GM21737 (cell line): ENCODE data around the gene CYS1.
"Not testable (repeated sequence)": the region's sequence is repeated elsewhere in the genome, so short reads cannot be mapped to it uniquely, and the experiment has no call there.

ENCODE experiments used
- ATAC-seq: cut with Tn5 transposase; IDR thresholded peaks from one replicate; pipeline ENCODE4 v1.9.1; 2021; ENCODE audit warnings: mild to moderate bottlenecking, moderate library complexity; ENCODE audit not compliant: unreplicated experiment

CYS1 gene

DNA sequence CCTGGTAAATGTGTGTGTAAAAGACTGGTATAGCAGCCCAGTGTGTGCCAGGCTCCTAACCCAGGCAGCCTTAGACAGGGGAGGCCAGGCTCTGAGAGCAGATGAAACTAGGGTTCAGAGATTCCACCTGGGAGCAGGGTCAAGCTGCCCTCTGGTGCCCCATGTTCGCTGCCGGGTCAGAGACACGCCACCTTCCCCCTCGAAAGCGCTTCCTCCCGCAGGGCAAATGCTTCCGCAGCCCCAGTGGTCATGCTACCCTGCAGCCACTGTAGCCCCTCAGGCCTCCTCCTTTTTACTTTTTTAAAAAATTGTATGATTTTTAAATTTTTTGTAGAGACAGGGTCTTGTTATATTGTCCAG lies 47.5 kb downstream of the CYS1 start:
- ATAC-seq, result no peak

DNA sequence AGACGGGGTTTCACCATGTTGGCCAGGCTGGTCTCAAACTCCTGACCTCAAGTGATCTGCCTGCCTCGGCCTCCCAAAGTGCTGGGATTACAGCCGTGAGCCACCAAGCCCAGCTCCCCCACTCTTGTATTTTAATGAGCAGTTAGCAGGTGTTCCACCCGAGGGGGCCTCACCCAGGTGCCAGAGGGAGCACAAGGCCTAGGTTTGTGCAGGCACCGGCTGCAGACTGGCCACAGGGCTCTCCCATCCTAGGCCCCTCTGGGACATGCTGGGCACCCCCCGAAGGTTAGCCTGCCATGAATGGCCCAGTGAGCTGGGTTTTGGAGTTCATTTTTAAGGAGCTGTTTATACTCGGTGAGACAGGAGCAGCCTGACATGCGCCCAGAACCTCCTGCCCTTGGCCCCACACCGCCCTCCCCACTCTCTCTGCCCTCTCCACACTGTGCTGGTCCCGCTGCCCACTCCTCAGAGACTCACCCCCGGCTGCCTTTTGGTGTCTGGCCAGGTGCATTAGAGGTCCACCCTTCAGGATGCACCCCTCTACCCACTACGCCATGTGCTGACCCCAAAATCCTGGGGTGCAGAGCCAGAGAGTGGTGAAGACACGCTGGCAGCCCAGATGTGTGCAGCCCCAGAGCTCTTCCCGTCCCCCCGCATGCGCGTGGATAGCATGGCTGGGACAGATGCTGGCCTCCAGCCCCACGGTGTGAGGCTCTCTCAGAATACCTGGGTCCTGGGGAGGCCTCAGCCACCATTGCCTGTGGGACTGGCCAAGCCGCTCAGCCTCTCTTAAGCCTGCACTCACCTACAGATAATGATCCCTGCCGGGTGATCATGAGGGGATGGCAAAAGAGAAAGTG lies 48.1 kb downstream of the CYS1 start:
- ATAC-seq, result no peak

DNA sequence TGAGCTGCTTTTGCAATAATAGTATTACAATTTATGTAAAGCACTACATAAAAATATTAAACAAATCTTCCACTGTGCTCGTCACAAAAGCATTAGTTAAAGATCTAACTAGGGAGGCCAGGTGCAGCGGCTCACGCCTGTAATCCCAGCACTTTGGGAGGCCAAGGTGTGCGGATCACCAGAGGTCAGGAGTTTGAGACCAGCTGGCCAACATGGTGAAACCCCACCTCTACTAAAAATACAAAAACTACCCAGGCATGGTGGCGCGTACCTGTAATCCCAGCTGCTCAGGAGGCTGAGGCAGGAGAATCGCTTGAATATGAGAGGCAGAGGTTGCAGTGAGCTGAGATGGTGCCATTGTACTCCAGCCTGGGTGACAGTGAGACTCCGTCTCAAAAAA lies 49.4 kb downstream of the CYS1 start:
- ATAC-seq, result not testable (repeated sequence)

DNA sequence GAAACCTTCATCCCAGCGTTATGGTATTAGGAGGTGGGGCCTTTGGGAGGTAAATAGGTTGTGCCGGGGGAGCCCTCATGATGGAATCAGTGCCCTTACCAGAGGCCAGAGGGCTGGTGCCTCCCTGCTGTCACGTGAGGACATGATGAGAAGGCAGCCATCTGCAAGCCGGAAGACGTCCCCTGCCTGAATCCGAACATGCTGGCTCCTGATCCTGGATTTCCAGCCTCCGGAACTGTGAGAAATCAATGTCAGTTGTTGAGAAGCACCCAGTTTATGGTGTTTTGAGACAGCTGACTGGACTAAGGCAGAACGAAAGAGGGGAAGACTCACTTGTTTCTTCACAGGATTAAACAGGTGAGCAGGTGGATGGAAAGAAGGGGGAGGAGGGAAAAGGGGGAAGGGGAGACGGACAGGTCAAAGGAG lies 49.9 kb downstream of the CYS1 start:
- ATAC-seq, result no peak

DNA sequence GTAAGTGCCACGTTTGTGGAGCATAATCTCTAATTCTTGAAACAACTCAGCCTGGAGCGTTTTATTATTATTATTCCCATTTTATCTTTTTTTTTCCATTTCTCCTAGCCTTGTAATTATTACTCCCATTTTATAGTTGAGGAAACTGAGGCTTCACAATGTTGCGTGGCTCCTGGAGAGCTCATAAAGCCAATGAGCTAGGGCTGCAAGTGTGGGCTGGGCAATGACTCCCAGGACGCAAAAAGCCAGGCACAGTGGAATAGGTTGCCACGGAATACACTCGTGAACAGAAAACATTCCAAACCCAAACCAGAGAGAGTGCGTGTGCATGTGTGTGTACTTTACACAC lies 50.4 kb downstream of the CYS1 start:
- no peak for ATAC-seq

DNA sequence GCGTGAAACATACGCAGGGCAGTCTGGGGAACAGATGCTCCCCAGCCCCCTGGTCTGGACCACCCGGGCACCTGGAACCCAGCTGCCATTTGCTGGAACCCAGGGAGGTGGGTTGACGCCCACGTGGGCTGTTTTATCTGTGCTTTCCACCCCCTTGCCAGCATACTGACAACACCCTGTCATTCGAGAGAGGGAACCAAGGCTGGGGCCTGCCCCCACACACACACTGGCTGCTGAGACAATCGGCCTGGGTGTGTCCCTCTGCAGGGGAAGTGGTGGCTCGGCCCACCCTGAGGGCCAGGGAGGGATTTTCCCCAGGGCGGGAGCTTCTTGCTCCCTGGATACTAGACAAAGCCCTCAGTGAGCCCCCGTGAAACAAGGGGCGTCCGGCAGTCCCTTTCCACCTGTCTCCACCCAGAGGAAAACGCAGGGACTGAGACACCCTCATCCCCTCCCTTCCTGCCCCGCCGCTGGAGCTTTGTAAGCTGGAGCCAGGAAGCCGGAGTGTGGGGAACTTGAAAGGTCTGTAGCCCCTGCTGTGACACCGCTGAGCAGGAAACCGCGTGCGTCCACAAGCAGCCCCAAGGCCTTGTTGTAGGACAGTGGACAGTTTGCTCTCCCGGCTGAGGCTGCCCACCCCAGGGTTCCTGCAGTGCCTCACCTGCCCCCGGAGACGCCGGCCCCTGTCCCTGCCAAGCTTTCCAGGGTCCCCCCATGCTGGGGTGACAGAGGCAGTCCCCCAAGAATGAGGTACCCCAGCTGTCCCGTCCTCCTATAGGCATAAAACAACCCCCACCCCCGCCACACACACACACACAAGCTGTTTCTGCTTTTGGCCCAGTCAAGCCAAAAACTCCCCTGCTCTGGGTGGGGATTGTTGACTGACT lies 51.0 kb downstream of the CYS1 start:
- ATAC-seq, result peak; percentile 65

DNA sequence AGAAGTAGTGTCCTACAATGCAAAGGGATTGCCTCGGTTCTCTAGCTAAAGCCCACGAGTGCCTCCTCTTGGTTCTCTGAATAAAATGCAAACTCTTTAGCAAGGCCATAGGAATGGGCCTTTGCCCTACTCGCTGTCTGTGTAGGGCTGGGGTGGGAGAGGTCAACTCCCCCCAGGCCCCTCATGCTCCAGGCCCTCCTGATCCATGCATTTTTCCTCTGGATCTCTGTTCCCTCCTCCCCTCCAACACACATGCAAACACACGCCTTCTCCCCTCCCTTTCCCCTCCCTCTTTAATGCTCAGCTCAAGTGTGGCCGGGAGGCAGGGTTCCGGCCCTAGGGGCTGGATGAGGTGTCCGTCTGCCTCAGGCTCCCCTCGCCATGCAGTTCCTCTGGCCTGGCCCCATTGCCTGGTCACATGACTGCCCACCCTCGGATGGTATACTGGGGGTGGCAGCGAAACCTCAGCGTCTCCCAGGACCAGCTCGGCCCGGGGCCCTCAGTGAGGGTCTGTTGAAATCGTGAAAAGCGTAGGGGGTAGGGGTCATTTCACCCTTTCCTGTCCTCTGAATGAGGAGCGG lies 51.7 kb downstream of the CYS1 start:
- ATAC-seq, result no peak

DNA sequence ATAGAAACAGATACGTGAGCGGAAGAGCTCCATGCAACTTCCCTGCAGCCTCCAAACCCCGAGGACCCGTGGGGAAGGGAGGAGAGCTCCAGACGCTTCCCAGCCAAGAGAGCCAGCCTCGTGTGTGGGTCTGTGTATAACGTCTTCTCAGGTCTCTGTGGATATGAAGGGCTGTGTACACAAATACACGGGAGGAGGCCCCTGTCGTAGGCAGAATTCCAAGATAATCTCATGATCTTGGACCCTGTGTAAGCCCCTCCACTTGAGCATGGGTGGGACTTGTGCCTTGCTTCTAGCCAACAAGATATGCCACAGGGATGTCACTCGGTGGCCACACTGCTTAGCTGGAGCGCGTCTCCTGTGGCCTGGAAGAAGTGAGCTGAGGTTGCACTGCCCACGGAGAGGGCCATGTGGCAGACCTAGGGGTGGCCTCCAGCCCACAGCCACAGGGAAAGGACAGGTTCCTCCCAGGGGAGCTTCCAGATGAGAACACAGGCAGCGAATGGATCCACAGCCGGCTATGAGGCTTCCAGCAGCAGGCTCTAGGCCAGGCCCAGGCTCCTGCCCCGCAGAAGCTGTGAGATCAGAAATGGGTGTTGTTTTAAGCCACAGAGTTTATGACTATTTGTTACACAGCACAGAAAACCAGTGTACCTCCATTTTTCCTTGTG lies 52.4 kb downstream of the CYS1 start:
- no peak for ATAC-seq

DNA sequence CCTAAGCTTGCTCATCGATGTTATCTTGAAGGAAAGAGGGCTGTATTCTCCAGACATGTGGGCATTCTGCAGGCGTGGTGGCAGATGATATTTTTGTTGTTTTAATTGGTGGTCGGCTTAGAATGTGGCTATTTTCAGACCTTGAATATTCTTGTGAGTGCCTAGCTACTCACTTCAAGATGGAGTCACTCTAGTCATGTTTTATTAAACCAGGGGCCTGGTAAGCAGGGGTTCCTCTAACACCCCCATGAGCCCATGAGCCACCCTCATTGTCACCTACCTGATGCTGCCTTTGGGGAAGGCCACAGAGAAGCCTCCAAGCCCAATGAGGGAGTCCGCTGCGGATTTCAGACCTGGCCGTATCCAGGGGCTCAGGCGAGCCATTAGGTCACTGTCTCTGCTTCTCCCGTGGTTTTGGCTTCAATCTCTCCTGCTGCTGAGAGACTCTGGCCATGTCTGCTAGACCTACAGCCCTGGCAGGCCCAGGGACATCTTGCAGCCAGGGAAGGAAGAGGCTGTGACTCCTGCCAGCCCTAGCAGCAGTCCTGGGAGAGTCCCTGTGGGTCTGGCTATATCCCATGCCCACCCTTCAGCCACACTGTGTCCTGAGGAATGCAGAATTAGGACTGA lies 53.2 kb downstream of the CYS1 start:
- no peak for ATAC-seq

DNA sequence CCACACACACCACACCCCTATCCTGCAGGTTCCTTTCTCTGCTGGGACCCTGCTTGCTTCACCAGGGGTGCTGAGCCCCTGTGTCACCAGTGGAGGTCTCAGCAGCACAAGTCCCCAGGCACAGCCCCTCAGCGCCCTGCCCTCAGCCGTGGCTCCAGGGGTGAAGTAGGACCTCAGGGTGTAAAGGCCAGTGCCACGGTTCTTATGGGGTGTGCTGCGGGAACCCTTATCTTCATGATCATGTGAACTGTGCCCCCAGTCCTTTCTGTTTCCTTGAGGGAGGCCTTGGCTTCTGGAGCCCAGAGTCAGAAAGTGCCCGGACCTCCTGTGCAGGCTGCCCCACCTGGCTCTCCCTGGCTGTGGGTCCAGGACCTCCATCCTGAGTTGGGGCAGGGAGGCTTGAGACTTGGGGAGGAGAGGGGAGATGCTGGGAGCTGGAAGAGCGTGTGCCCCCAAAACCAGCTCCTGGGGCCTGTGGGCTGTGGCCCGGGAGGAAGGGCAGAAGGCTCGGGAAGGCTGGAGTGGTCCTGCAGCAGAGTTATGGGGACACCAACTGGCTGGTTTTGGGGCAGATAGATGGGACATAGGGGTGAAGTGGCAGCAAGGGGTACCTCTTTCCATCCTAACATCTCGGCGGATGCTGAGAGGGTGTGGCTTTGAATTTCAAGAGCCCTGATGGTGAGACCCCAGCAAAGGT lies 57.1 kb downstream of the CYS1 start:
- ATAC-seq, result no peak

DNA sequence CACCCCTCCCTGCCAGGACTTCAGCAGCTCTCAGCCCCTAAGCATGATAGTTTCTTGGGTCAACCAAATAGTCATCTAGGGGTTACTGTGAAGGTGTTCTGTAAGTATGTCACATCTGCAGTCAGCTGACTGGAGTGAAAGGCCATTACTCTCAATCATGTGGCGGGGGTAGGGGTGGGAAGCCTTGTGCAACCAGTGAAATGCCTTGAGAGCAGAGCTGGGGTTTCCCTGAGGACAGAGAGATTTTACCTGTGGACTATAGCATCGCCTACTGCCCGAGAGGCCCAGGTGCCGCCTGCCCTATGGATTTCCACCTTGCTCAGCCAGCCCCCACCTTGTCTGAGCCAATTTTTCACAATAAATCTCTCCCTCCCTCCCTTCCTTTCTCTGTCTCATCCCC lies 57.8 kb downstream of the CYS1 start:
- ATAC-seq, result no peak

DNA sequence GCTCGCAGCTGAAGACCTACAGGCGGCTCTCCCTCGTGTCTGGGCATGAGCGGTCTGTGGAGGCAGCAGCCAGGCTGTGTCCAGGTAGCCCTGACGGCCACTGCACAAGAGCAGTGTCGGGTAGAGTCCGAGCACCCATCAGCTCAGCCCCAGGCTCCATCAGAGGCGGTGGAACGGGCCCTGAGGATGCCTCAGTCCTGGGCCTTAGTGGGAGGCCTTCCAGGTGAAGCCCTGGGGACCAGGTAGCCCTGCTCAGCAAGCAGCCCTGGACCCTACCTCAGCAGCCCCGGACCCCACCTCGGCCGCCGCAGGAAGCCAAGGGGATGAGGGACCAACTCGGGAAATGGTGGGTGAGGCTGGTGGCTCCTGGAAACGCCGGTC lies 58.2 kb downstream of the CYS1 start:
- ATAC-seq, result no peak

DNA sequence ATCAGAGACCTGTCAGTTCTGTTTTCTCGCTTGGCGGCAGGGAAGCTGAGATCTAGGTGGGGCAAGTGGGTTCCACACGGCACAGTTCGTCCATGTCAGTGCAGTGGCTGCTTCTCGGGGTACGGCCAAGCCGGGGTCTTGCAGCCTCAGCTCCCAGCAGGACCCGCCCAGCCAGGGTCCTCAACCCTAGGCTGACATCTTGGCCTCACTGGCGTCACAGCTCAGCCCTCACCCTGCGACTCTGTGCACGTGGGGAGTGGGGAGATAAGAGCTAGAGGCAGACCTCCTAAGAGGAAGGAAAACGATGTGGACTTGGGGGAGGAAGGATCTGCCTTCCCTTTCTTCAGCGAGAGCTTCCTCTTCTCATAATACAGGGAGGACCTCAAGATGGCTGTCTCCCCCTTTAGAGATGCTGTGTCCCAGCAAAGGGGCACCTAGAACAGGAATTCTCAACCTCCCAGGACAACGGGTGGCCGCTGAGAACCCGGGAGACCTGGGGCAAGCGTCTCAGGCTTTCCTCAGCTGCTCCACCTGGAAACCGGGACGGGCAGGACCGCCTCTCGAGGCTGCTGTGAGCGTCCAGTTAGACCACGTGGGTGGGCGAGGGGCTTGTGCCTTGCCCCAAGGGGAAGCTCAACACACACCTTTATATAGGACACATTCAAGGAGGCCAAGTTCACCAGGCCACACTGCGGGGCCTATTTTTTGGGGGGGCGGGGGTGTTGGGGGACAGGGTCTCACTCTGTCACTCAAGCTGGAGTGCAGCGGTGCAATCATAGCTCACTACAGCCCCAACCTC lies 60.4 kb downstream of the CYS1 start:
- no peak for ATAC-seq

DNA sequence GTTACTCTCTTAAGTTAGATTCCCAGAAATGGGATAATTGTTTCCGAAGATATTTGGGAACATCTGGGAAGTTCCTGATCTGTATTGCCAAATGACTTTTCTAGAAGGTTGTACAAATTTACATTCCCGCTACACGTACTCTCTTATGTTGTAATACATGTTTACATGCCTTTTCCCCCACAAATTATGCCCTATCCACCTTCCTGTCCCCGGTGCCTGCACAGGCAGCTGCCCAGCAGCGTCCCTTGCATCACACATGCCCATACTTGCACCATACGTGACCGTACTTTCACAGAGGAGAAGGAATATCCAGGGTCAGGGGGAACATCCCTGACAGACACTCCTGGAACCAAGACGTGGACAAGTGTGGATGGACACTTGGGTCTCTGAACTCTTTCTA lies 61.0 kb downstream of the CYS1 start:
- ATAC-seq, result no peak

DNA sequence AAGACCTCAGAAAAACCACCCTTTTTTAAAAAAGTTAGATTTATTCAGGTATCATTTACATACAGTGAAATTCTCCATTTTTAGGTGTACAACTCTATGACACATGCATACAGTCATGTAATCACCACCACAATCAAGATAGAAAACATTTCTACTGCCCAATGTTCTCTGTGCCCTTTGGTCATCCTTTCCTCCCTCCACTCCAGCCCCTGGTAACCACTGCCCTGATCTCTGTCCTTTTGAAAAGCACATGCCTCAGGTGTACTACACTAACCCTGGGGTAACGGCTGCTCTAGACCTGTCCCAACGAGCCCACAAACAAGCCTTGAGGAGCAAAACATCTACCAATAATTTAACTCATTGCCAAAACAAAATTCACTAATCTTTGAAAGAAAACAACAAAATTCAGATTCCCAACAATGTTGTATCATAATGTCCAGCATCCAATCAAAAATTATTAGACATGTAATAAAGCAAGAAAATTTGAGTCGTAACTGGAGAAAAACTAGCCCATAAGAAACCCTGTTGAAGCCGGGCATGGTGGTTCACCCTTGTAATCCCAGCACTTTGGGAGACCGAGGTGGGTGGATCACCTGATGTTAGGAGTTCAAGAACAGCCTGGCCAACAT lies 62.8 kb downstream of the CYS1 start:
- no peak for ATAC-seq

DNA sequence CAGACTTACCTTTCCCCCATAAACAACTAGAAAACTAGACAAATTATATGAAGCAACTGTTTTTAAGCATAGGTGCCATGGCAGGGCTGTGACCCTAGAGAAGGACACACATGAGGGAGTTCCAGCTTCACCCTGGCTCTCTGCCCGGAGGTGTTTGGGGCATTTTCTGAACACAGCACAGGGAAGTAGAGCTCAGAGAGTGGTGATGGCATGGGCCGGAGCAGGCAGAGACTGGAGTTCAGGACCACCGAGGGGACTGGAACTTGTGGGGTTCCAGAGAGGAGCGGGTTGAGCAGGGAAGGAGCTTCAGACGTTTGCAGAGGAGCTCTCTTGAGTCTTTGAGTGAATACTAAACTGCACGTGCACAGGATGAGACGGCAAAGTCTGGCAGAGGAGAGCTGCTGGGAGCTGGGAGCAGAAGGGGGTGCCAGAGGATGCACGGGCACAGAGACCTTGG lies 63.4 kb downstream of the CYS1 start:
- no peak for ATAC-seq

DNA sequence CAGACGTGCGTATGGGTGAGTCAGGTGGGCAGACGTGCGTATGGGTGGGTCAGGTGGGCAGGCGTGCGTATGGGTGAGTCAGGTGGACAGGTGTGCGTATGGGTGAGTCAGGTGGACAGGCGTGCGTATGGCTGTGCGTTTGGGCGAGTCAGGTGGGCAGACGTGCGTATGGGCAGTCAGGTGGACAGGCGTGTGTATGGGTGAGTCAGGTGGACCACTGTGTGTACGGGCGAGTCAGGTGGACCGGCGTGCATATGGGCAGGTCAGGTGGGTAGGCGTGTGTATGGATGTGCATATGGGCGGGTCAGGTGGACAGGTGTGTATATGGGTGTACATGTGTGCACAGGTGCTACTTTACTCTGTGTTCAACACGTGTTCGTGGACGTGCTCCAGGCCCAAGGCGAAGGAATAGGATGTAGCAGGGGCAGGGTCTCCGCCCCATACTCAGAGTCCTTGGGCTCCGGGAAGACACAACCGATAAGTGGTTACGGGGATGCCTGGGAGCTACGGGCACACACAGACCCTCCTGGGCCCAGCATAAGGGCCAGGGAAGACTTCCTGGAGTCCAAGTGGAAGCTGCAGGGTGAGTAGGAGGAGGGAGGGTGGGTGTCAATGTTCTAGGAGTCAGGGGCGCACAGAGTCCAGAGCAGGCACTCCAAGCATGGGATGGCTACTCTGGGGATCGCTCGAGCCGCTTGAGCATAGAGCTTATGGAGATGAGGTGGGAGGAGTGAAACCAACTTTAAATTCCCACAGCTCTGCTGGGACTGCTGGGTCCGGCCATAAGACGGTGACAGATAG lies 64.0 kb downstream of the CYS1 start:
- ATAC-seq, result no peak

DNA sequence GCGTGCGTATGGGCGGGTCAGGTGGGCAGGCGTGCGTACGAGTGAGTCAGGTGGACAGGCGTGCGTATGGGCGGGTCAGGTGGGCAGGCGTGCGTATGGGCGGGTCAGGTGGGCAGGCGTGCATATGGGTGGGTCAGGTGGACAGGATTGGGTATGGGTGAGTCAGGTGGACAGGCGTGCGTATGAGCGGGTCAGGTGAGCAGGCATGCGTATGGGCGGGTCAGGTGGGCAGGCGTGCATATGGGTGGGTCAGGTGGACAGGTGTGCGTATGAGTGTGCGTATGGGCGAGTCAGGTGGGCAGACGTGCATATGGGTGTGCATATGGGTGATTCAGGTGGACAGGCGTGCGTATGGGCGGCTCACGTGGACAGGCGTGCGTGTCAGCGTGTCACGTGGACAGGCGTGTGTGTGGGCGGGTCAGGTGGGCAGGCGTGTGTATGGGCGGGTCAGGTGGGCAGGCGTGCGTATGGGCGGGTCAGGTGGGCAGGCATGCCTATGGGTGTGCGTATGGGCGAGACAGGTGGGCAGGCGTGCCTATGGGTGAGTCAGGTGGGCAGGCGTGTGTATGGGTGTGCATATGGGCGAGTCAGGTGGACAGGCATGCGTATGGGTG lies 64.7 kb downstream of the CYS1 start:
- ATAC-seq, result not testable (repeated sequence)
